ENCODE measurements around the gene NBEA. TPM values are rescaled to one million over a fixed set of nuclear protein-coding genes. Genes with fewer than 3 reads are reported as not detected.

Gene NBEA
- total RNA-seq, 1 experiment from 2014 or later = 4.4 TPM

DNA sequence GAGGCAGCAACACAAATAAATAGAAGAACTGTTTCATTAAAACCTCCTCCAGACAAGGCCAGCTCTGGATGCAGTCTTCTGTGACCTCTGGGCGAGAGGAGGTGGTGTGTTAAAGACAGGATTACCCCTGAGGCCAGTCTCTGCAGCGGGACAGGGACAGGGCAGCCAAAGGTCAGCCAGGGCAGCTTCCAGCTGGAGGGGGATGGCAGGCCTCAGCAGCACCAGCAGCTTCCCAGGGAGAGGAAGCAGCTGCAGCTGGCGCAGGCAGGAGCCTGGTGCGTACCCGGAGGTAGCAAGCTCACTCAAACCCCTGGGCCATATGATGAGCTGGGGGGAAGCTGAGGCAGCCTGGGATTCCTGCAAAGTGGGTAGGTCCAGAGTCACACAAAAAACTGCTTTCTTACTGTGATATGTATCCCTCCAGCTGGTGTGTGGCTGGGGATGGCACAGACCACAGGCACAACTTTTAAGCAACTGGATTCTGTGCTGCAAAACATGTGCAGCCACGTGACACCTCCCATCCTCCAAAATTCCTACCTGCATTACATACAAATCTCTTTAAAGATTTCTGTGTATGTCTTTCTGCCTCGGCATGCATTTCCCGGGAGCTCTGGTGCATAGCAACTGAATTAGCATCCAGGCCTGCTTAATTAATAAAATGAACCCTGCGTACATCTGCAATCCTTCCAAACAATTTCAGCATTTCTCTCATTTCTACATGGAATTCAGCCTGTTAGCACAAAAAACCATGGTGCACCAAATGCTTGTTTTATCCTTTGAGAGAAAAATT, 772.7 kb downstream of the NBEA start:
- H3F3A ChIP-seq (ENCODE audit: low read length, unreplicated experiment) = no peaks in the 10 kb centered on the region
- BruUV-seq (replicated peaks) = no TSS peak
- H3K27me3 ChIP-seq (ENCODE audit: low read length) = no peaks in the 10 kb centered on the region
- no peak overlapping the region for H3K4me2 ChIP-seq (ENCODE audit: low read length)
- H3K36me3 ChIP-seq (ENCODE audit: low read depth, low read length) = no peaks in the 10 kb centered on the region
- H3K4me3 ChIP-seq (ENCODE audit: low read length) = no peak overlapping the region
- no peak overlapping the region for H3K9ac ChIP-seq (ENCODE audit: low read length)
- intact Hi-C loops (cut with micrococcal nuclease) = no loop called here
- H3K4me1 ChIP-seq (ENCODE audit: insufficient read depth, low read length) = peaks cover 14% of the 10 kb centered on the region
- no peaks in the 10 kb centered on the region for H3K9me3 ChIP-seq (ENCODE audit: low read length)
- H3K27ac ChIP-seq (ENCODE audit: low read length) = no peak overlapping the region
- no peaks in the 10 kb centered on the region for H4K20me1 ChIP-seq (ENCODE audit: low read length)
- ATAC-seq = no peak
- H2AFZ ChIP-seq (ENCODE audit: low read length) = no peak overlapping the region
- CTCF ChIA-PET = no interaction called here
- no peak for DNase-seq
- TF ChIP-seq CTCF (conservative IDR thresholded peaks at IDR 0.05; ENCODE audit: low read depth, low read length) (no peak), EZH2phosphoT487 (IDR thresholded peaks at IDR 0.05; ENCODE audit: borderline replicate concordance, low read length) (no peak), EZH2 (IDR thresholded peaks at IDR 0.05; ENCODE audit: low read length, unreplicated experiment) (no peak)
- POLR2A ChIA-PET (ENCODE audit: unreplicated experiment) = no interaction called here
- no peaks in the 10 kb centered on the region for H3K9me2 ChIP-seq (replicated peaks; ENCODE audit: low read length)
- no peaks in the 10 kb centered on the region for H3K79me2 ChIP-seq (ENCODE audit: low read length)

DNA sequence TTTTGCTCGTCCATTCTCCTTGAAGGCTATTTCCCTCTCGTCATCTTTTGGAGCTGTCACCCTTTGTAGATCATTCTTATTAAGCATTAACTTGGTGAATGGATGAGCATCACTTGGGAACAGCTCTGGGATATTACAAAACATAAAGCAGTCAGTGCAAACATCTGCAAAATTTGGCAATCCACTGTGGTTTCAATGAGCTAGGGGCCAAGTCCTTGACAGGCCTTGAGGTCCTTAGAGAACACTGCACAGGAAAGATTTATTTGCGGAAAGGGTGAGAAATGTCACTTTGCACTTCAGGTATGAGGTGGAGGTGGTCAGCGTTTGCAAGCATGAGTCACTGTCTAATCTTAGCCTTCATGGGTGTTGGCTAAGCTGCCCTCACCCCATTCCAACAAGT, 774.1 kb downstream of the NBEA start:
- Histone ChIP-seq H3K27me3 (ENCODE audit: low read length) (no peaks in the 10 kb centered on the region), H3K9me2 (replicated peaks; ENCODE audit: low read length) (no peaks in the 10 kb centered on the region), H3K9ac (ENCODE audit: low read length) (no peak overlapping the region), H3K79me2 (ENCODE audit: low read length) (no peaks in the 10 kb centered on the region), H3K4me2 (ENCODE audit: low read length) (peak overlapping the region; percentile 9; the same call in 1 of the 2 replicates), H3F3A (ENCODE audit: low read length, unreplicated experiment) (no peaks in the 10 kb centered on the region), H4K20me1 (ENCODE audit: low read length) (no peaks in the 10 kb centered on the region), H3K4me3 (ENCODE audit: low read length) (no peak overlapping the region), H3K36me3 (ENCODE audit: low read depth, low read length) (no peaks in the 10 kb centered on the region), H3K9me3 (ENCODE audit: low read length) (no peaks in the 10 kb centered on the region), H3K4me1 (ENCODE audit: insufficient read depth, low read length) (peaks cover 21% of the 10 kb centered on the region), H2AFZ (ENCODE audit: low read length) (no peak overlapping the region), H3K27ac (ENCODE audit: low read length) (no peak overlapping the region)
- DNase-seq (peak; percentile 74), ATAC-seq (peak; percentile 69)
- CTCF ChIA-PET = interaction anchor here (0.5 to 1.0 kb wide), 3 partner anchors 9 to 537 kb away, joined by 3 to 5 read pairs (median 3); no protein-coding TSS in a partner anchor
- no peak for TF ChIP-seq EZH2phosphoT487 (IDR thresholded peaks at IDR 0.05; ENCODE audit: borderline replicate concordance, low read length)
- TF ChIP-seq CTCF (conservative IDR thresholded peaks at IDR 0.05; ENCODE audit: low read depth, low read length) = no peak
- TF ChIP-seq EZH2 (IDR thresholded peaks at IDR 0.05; ENCODE audit: low read length, unreplicated experiment) = no peak
- BruUV-seq (replicated peaks) = no TSS peak
- intact Hi-C loops (cut with micrococcal nuclease) = no loop called here
- POLR2A ChIA-PET (ENCODE audit: unreplicated experiment) = interaction anchor here (0.5 kb wide), 1 partner anchor 23 kb away, joined by 4 read pairs; no protein-coding TSS in a partner anchor

DNA sequence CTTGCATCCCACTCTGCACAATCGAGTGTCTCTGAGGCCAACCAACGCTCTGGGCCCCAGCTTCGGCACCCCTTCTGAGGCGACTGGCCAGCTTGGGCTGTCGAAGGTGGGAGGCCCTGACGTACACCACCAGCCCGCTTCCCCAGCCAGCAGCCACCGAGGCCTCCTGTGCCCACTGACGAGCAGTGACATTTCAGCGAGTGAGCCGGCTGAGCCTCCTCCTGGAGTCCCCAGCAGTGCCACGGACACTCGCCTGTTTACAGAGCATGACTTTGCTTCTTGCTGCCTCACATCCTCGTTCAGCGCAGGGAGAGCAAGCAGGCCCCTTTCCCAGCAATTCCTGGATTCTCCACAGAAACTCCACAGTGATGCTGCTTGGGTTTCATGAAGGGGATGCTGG, 774.7 kb downstream of the NBEA start:
- no peaks in the 10 kb centered on the region for H3K9me3 ChIP-seq (ENCODE audit: low read length)
- ChIA-PET POLR2A (ENCODE audit: unreplicated experiment) (interaction anchor here (0.5 kb wide), 1 partner anchor 23 kb away, joined by 4 read pairs; no protein-coding TSS in a partner anchor), CTCF (interaction anchor here (0.5 to 1.0 kb wide), 2 partner anchors 73 to 538 kb away, joined by 3 to 5 read pairs; no protein-coding TSS in a partner anchor)
- no peaks in the 10 kb centered on the region for H3K27me3 ChIP-seq (ENCODE audit: low read length)
- H3K4me1 ChIP-seq (ENCODE audit: insufficient read depth, low read length) = peaks cover 21% of the 10 kb centered on the region
- no peaks in the 10 kb centered on the region for H3K9me2 ChIP-seq (replicated peaks; ENCODE audit: low read length)
- H3K36me3 ChIP-seq (ENCODE audit: low read depth, low read length) = no peaks in the 10 kb centered on the region
- no peak overlapping the region for H3K27ac ChIP-seq (ENCODE audit: low read length)
- no peaks in the 10 kb centered on the region for H4K20me1 ChIP-seq (ENCODE audit: low read length)
- H3K4me2 ChIP-seq (ENCODE audit: low read length) = peak overlapping the region; percentile 9; the same call in 1 of the 2 replicates
- no peak overlapping the region for H2AFZ ChIP-seq (ENCODE audit: low read length)
- DNase-seq (no peak), ATAC-seq (no peak)
- H3K79me2 ChIP-seq (ENCODE audit: low read length) = no peaks in the 10 kb centered on the region
- BruUV-seq (replicated peaks) = no TSS peak
- TF ChIP-seq EZH2phosphoT487 (IDR thresholded peaks at IDR 0.05; ENCODE audit: borderline replicate concordance, low read length) = no peak
- TF ChIP-seq EZH2 (IDR thresholded peaks at IDR 0.05; ENCODE audit: low read length, unreplicated experiment) = no peak
- no peak for TF ChIP-seq CTCF (conservative IDR thresholded peaks at IDR 0.05; ENCODE audit: low read depth, low read length)
- H3K9ac ChIP-seq (ENCODE audit: low read length) = no peak overlapping the region
- intact Hi-C loops (cut with micrococcal nuclease) = no loop called here
- H3F3A ChIP-seq (ENCODE audit: low read length, unreplicated experiment) = no peaks in the 10 kb centered on the region
- no peak overlapping the region for H3K4me3 ChIP-seq (ENCODE audit: low read length)
